Sigmoid colon (tissue), 7 donors: ENCODE data around the gene MSTO1. TPM values are rescaled to one million over a fixed set of nuclear protein-coding genes. Genes with fewer than 3 reads are reported as not detected.
"Not testable (repeated sequence)": the region's sequence is repeated elsewhere in the genome, so short reads cannot be mapped to it uniquely, and the experiment has no call there.

Experiments used
- DNase-seq: peaks from one replicate; pipeline ENCODE4 v3.0.0-alpha.2; 2019
- H3K27ac ChIP-seq, 4 donors: fragments of 200-600 bp; sonication (generic); one replicate each; pipeline ENCODE4 v1.5.1; 2016 to 2019; ENCODE audit warnings: mild to moderate bottlenecking in 1 of 4
- H3K27me3 ChIP-seq, 3 donors: fragments of 200-600 bp; sonication (generic); one replicate each; pipeline ENCODE4 v1.5.1; 2019; ENCODE audit warnings: mild to moderate bottlenecking in 1 of 3
- H3K36me3 ChIP-seq, 4 donors: fragments of 200-600 bp; sonication (generic); one replicate each; pipeline ENCODE4 v1.5.1; 2016 to 2019
- H3K4me1 ChIP-seq, 4 donors: fragments of 200-600 bp; sonication (generic); one replicate each; pipeline ENCODE4 v1.5.1; 2017 to 2019
- H3K4me3 ChIP-seq, 4 donors: fragments of 200-600 bp; sonication (generic); one replicate each; pipeline ENCODE4 v1.5.1; 2017 to 2019; ENCODE audit warnings: mild to moderate bottlenecking in 2 of 4, moderate library complexity in 1 of 4
- H3K9me3 ChIP-seq, 4 donors: fragments of 200-600 bp in 3 of 4; sonication (generic) in 3 of 4; one replicate each; pipeline versions ENCODE4 v1.5.1 to v1.6.1; 2013 to 2019
- CTCF ChIP-seq, 4 experiments: fragments of 450-650 bp in 3 of 4; fragments of 200-600 bp in 1 of 4; IDR thresholded peaks; one replicate each; pipeline ENCODE4 v1.5.1; 2016 to 2019; ENCODE audit warnings: antibody characterized with exemption in 4 of 4, mild to moderate bottlenecking in 3 of 4, moderate library complexity in 2 of 4
- EP300 ChIP-seq, 4 donors: sonication (generic); formaldehyde crosslinking; IDR thresholded peaks; one replicate each; pipeline ENCODE4 v1.6.1; 2017; ENCODE audit warnings: antibody characterized with exemption in 4 of 4
- POLR2A ChIP-seq, 2 donors: fragments of 450-650 bp; IDR thresholded peaks; one replicate each; pipeline ENCODE4 v1.6.1; 2016; ENCODE audit warnings: antibody characterized with exemption in 2 of 2, mild to moderate bottlenecking in 2 of 2, moderate library complexity in 2 of 2
- POLR2AphosphoS5 ChIP-seq, 4 donors: sonication (generic); formaldehyde crosslinking; IDR thresholded peaks; one replicate each; pipeline ENCODE4 v1.6.1; 2017; ENCODE audit warnings: antibody characterized with exemption in 4 of 4
- WGBS, 2 donors: extraction: QIAGEN DNeasy Blood & Tissue Kit; methylation state at CpG; one replicate each; pipeline ENCODE4 v1.1.7; 2013; 5-methylcytosine and 5-hydroxymethylcytosine counted together
- intact Hi-C: fragments of 100-400 bp; cut with DNase I; formaldehyde crosslinking; loops from one replicate; pipeline ENCODE4 v1.15.1; 2023
- polyA plus RNA-seq, 3 donors: library from polyadenylated mRNA; stranded (reverse); fragments of 200-250 nt; gene quantifications; one replicate each; pipeline ENCODE4 v1.2.3, GENCODE V29; 2013
- small RNA-seq, 3 donors: library from RNA; depleted of rRNA; stranded (forward); fragments of <200 nt; gene quantifications; one replicate each; pipeline ENCODE3, GENCODE V24; 2016
- total RNA-seq, 4 donors: library from RNA; depleted of rRNA; stranded (reverse); fragments of >200 nt; gene quantifications; one replicate each; pipeline ENCODE4 v1.1.0, GENCODE V29; 2016
- donor health status: healthy with polysubstance abuse.
- donor health status: Bipolar disorder and iron deficiency.
- donor health status: healthy.

Gene MSTO1
- total and polyA plus RNA-seq, 7 donors: 3.6 to 26.7 (median 6.5) TPM

GRCh38 chr1:155652951-155653350 lies 42.9 kb downstream of the MSTO1 start:
- WGBS, 2 donors: 81 to 82% methylated on average over 3 of the region's 3 CpGs
- intact Hi-C loops: no loop called here
- no peak overlapping the region for H3K4me3 ChIP-seq
- DNase-seq: no peak
- H3K27me3 ChIP-seq: no peaks in the 10 kb centered on the region
- H3K9me3 ChIP-seq: no peaks in the 10 kb centered on the region
- TF ChIP-seq POLR2A (IDR thresholded peaks at IDR 0.05) (no peak), CTCF (IDR thresholded peaks at IDR 0.05) (no peak), EP300 (IDR thresholded peaks at IDR 0.05) (no peak), POLR2AphosphoS5 (IDR thresholded peaks at IDR 0.05) (no peak)
- no peak overlapping the region for H3K27ac ChIP-seq
- no peaks in the 10 kb centered on the region for H3K36me3 ChIP-seq
- H3K4me1 ChIP-seq: peaks cover 0 to 19% (median 16%) of the 10 kb centered on the region in 4 donors

- no peak for DNase-seq
- Histone ChIP-seq H3K9me3 (no peaks in the 10 kb centered on the region), H3K4me3 (no peak overlapping the region), H3K36me3 (peaks cover 16 to 43% (median 32%) of the 10 kb centered on the region in 4 donors), H3K4me1 (no peaks in the 10 kb centered on the region), H3K27ac (no peak overlapping the region), H3K27me3 (no peaks in the 10 kb centered on the region)
- 82 to 88% methylated on average over 2 of the region's 2 CpGs for WGBS, 2 donors
- no peak for TF ChIP-seq POLR2A (IDR thresholded peaks at IDR 0.05)
- intact Hi-C loops: no loop called here
Observed at GRCh38 chr1:155657463-155657862, 47.4 kb downstream of the MSTO1 start.

GRCh38 chr1:155661239-155661638 lies 51.2 kb downstream of the MSTO1 start:
- H3K9me3 ChIP-seq, H3K4me3 ChIP-seq, H3K4me1 ChIP-seq, H3K27me3 ChIP-seq, H3K27ac ChIP-seq, intact Hi-C loops, DNase-seq: not testable (repeated sequence)
- WGBS, 2 donors: 95 to 98% methylated on average over 3 of the region's 4 CpGs
- H3K36me3 ChIP-seq: peaks cover 16 to 81% (median 58%) of the 10 kb centered on the region in 4 donors

Small RNA genes lying within 50 kb of the gene (small RNA-seq; reads per million reads assigned to genes)
- gene AL353807.4: 0 reads per million in 3 donors

Other genes starting within 250 kb of the MSTO1 start
- 10 to 100 TPM; 62.4 to 70.6 (median 67.5) TPM for gene ASH1L, start 47.4 kb upstream of the MSTO1 start, total RNA-seq
- gene ASH1L, start 47.4 kb upstream of the MSTO1 start, polyA plus RNA-seq: 10 to 100 TPM in 1 of 3 donors, 1 to 10 TPM in 2; 4.2 to 14.6 (median 4.4) TPM
- 100 to 1,000 TPM in 3 of 4 donors, 10 to 100 TPM in 1; 54.3 to 195 (median 159) TPM for gene YY1AP1, start 78.6 kb downstream of the MSTO1 start, total RNA-seq
- gene YY1AP1, start 78.6 kb downstream of the MSTO1 start, polyA plus RNA-seq: 10 to 100 TPM; 21.6 to 39.2 (median 25.7) TPM
- gene DAP3, start 78.9 kb downstream of the MSTO1 start, total RNA-seq: 100 to 1,000 TPM in 3 of 4 donors, 10 to 100 TPM in 1; 96.7 to 180 (median 134) TPM
- 10 to 100 TPM; 60.3 to 92.5 (median 86.9) TPM for gene DAP3, start 78.9 kb downstream of the MSTO1 start, polyA plus RNA-seq
- 10 to 100 TPM; 25.7 to 45.7 (median 36.4) TPM for gene GON4L, start 247.0 kb downstream of the MSTO1 start, total RNA-seq
- gene GON4L, start 247.0 kb downstream of the MSTO1 start, polyA plus RNA-seq: 10 to 100 TPM in 1 of 3 donors, 1 to 10 TPM in 2; 3.5 to 24.7 (median 7.2) TPM
- 10 to 100 TPM; 14.0 to 29.1 (median 21.3) TPM for gene SYT11, start 249.3 kb downstream of the MSTO1 start, total RNA-seq
- 1 to 10 TPM in 2 of 3 donors, under 1 TPM in 1; under 0.01 to 8.4 (median 1.2) TPM for gene SYT11, start 249.3 kb downstream of the MSTO1 start, polyA plus RNA-seq